ENCODE results near the gene CLRN2.
"Not testable (repeated sequence)": the region's sequence is repeated elsewhere in the genome, so short reads cannot be mapped to it uniquely, and the experiment has no call there.

Gene CLRN2

DNA sequence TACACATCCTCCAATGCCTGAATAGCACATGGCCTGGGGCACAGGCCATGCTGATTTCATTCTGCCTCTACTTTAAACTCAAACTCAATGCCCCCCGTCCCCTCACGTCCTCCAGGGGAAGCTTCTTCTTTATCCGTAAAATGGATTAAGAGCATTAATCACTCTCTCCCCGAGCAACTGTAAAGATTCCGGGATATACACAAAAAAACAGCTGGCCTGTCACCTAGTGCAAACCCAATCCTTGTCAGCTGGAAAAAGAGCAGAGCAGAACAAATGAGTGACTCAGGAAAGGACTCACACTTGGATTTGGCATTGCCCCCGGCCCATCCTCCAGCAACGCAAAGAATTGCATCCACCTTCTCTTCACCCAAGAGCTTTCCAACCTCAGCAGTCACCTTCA lies 10.9 kb upstream of the CLRN2 start:
- DNase-seq (ENCODE audit: low spot score) = no peak

DNA sequence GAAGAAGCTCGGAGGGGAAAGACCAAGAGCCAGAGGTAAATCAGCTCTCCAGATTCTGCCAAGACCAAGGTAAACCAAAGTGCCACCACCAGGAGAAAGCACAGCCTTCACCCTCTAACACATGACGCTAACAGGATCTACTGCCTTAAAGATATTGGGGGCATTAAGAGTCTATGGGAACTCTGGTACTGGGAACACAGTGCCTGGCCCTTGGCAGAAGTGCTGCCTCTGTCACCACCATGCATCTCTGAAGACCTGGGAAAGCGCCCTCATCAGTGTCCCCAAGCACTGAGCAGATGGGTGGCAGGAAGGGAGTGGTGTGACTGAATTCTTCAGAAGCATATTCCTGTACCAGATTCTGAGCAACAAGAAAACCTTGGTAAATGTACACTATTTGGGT lies 4.4 kb upstream of the CLRN2 start:
- DNase-seq (ENCODE audit: low spot score) = no peak

DNA sequence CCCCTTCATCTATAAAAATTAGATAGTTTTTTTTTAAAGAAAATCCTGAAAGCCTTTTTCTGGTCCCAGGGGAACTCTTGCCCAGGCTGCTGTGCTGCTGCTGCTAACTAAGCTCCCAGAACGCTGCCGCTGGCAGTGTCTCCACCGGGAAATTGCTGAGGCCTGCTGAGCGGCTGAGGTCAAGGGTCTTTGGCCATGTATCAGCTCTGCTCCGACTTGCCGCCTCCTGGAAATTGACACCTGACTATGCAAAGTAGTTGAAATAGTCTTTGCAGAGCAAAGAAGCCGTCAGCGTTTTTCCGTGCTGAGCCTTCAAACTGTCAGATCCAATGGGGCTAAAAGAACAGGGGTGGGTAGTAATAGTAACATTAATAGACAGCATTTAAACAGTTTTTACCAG lies 3.9 kb upstream of the CLRN2 start:
- no peak for DNase-seq (ENCODE audit: low spot score)

DNA sequence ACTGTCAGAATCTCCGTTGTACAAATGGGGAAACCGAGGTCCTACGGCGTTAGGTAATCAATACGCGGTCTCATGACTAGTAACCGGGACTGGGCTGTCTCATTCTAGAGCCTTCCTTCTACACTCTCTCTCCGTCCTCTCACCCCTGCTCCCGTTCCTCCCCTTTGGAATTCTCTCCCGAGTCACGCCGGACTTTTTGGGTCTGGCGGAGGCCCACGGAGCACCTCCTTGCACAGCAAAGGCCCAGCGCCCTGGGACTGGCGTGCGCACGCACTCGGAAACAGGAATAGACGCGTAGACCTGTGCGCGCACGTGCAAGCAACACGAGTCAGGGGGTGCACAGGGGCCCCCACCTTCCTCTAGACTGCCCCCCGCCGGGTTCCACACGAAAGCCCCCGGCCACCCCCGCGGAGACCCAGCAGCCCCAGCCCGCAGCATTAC lies 3.4 kb upstream of the CLRN2 start:
- no peak for DNase-seq (ENCODE audit: low spot score)

DNA sequence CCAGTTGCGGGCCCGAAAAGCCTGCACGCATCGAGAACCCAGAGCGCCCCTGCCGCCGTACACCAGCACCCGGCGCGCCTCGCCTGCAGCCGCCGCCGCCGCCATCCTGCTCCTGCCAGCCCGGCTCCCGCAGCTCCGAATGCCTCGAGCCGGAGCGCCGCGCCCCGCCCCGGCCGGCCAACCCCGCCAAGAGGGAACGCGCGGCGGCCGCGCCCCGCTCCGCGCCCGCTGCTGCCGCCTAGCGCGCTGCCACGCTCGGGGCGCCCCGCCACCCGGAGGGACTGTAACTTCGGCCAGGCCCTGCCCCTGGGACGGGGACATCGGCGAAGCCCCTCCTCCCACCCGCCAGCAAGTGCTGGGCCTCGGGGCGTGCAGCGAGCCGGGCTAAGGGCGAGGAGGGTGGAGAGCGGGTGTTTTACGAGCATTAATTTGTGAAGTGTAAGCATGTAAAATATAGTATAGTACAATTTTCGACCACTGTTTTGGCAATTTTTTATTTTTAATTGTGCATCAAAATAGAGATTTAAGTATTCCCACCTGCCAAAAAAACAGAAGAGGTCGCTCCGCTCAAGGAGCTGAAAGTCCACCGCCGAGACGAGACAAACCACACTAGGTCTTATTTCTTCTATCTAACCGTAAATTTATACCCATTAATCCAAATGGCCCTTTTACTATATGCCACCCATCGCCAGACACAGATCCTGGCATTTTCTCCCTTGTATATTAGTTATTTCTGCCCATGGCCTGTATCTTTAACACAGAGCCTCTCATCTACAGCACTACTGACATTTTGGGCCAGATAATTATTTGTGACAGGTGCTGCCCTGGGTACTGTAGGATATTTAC lies 2.8 kb upstream of the CLRN2 start, which contains the start of gene QDPR:
Gene QDPR (minus strand): TSS at position 141 of the 846 bp plus-strand sequence. CDS start 36 bp downstream, at position 105.
- DNase-seq (ENCODE audit: low spot score) = peak; percentile 68

DNA sequence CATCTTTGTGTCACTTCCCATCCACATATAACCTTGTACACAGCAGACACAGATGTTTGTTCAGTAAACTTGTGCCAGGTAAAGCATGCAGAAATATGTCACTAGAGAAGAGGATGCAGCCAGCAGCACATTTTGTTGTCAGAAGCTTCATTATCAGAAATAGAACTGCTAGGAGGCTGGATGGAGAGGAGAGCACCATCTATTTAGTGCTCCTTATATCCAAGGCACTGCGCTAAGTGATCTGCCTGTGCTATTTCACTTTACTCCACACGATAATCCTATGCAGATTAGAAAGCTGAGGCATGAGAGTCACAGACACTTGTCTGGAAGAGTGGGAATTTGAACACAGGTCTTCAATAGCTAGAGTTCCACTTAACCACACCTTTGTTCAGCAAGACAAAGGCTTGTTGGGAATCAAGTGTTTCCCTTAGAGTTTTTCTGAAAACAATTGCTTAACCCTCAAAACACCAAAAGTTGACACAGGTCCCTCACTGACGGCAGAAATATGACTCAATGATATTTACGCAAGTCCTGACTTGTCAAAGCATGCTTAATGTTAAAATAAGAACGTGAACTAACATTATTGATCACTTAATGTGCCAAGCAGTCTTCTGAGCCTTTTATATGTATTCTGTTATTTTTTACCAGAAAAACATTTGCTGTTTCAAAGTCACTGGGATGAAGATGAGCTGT lies 1.8 kb upstream of the CLRN2 start:
- no peak for DNase-seq (ENCODE audit: low spot score)

DNA sequence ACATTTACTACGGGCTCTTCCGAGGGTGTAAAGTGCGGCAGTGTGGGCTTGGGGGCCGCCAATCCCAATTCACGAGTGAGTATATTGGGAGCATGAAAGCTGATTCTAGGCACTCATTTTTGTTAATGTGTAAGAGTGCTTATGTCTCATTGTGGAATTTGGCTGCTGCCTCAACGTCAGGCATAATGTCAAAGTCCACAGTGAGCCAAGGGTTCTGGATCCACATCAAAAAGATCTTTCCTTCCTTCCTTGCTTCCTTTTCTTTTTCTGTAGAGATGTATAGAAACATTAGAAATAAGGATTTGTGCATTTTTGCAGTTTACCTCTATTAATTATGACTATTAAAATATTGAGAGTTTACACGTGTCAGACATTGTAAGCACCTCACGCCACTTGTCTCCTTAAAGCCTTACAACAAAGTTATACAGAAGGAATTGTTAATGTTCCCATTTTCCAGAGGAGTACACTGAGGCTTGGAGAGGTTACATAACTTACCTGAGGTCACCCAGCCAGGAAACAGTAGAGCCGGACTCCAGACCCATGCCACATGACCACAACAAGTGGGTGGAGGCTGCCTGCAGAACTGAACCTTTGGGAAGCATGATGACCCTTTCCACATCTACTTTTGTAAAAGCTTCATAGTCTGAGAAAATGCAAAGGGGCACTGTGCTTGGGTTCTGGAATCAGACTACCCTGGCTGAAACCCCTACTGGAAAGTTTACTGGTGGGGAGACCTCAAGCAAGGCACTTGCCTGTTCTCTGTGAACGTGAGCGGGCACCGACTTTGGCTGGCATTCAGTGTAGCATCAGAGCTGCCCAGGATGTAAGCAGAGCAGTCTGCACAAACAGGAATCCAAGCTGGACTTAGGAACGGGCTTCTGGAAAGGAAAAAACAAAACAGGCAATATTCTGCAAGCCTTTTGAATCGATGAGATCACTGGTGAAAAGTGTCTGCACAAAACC lies 761 bp downstream of the CLRN2 start:
- no peak for DNase-seq (ENCODE audit: low spot score)

DNA sequence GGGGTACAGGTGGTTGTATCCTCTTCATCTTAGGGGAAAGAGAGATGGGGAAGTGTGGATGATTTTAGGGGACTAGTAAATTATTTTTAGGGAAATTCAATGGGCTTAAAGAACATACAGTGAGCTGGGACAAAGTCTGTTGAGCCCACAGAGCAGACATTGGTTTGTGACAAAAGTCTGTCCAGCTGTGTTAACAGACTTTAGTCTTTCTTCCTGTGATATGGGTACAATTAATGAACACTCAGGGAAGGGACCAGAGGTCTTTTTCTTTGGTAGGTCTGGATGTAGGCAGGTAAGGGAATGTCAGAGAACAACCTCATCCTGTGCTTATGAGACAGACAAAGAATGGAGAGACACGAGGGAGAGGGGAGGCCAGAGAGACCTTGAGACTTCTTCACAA lies 2.0 kb downstream of the CLRN2 start:
- DNase-seq (ENCODE audit: low spot score) = no peak

DNA sequence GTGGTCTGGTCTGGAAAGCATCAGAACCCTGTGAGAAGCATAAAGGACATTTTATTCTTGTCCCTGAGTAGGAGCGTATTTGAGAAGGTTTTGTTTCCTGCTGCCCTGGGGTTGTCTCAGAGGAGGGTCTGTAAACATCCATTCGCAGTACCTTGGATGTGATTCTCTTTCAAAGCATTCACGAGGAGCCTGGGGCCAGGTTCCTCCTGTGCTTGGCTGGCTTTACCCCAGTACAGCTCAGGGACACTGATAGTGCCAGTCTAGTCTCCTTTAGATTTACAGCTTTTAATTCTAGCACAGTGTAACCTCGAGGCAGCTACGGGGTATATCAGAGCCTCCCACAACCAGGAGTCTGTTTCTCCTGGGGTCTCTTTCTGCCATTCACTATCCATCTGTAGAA lies 2.7 kb downstream of the CLRN2 start:
- no peak for DNase-seq (ENCODE audit: low spot score)

DNA sequence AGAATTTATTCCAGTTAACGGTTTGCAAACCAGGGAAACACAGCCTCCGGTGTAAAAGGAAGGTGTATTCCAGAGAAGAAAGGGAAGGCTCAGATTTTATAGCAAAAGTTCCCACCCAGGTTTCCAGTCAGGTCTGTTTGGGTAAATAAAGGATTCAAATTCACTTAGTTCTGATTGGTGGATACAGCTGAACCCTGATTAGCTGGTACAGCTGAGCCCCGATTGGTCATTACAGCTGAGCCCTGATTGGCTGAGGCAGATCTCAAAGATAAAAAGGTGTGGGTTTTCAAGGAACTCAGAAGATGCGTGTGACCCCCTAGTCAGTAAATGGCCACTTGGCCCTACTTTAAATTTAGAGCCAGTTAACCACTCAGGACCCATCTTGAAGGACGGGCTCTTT lies 6.6 kb downstream of the CLRN2 start:
- DNase-seq (ENCODE audit: low spot score) = no peak

DNA sequence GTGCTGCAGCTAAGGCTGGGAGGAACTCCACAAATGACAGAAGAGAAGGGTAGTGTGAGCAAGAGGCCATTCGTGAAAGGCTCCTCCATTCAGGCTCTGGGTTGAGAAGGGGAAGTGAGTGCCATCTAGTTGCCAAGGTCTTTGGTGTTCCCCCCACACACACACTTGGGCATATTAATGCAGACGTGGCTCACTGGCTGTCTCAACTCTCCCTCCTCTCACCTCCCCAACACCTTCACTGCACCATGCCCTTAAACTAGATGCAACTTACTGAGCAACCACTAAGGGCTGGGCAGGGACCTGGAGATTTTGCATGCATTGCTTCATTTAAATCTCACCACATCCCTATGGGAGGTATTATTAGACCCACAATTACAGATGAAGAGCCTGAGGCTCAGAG lies 8.7 kb downstream of the CLRN2 start:
- DNase-seq (ENCODE audit: low spot score) = no peak

DNA sequence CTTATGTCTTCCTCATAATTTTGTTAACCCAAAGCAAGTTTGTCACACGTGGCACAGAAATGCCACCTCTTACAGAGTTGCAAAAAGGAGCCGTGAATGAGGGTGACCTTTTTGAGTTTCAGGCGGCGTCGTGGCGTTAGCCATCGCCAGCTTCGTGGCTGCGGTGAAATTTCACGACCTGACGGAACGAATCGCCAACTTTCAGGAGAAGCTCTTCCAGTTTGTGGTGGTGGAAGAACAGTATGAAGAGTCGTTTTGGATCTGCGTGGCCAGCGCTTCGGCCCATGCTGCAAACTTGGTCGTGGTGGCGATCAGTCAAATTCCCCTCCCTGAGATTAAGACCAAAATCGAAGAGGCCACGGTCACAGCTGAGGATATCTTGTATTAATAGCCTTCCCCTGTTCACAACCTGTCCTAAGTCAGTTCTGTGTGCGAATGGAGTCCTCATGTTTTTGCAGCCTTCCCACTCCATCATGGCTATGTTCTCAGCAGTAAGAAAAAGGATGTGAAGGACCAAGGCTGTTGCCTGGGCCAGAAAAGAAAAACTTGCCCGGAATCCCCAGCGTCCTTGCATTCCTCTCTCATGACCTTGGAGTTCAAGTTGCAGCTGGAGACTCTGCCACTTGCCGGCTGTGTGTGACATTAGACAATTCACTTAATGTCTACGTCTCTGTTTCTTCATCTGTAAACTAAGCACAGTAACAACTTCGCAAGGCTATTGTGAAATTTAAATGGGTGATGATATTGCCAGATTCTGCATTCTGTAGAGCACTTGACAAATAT lies 11.9 kb downstream of the CLRN2 start:
- DNase-seq (ENCODE audit: low spot score) = no peak

DNA sequence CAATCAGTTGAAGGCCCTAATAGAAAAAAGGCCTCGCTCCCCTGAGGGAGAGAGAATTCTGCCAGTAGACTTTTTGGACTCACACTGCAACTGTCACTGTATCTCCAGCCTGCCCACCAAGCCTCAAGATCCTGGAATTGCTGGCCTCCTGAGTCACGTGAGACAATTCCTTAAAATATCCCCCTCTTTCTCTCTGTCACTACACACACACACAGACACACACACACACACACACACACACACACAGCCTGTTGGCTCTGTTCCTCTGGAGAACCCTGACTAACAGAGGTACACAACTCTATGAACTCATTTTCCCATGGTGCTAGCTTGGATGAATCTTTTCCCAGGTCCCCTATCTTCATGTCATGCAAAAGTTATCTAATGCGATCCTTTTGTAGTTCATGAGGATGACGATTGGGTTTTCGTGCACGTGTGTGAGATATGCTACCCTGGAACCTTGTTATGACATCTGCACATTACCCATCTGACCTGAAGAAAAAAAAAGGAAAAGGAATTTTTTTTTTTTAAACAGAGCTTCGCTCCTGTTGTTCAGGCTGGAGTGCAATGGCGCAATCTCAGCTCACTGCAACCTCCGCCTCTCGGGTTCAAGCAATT lies 13.7 kb downstream of the CLRN2 start:
- DNase-seq (ENCODE audit: low spot score) = no peak

DNA sequence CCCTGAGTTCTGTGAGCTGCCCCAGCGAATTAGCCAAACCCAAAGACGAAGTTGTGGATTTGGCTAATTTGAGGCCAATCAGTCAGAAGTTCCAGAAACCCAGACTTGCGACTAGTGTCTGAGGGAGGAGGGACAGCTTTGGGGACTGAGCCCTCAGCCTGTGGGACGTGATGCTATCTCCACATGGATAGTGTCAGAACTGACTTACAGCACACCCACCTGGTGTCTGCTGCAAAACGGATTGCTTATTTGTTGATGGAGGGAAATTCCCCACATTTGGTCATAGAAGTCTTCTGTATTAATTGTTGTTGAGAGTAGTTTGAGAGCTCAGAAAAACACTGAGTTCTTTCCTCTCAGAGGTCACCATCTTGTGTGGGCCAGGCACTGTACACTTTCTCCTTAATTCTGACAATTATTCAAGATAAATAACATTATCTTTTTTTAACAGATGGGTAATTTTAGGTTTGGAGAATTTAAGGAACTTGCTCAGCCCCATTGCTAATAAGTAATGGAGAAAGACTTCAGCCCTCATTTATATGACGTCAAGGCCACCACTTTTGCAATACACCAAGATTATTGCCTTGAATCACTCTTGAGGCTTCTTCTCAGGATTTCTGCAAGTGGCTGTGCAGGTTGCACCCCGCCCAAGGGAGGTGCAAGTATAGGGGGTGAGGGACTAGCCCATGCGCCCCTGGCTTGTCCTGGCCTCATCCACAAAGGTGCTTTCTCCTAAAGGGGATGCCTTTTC lies 16.7 kb downstream of the CLRN2 start:
- no peak for DNase-seq (ENCODE audit: low spot score)

DNA sequence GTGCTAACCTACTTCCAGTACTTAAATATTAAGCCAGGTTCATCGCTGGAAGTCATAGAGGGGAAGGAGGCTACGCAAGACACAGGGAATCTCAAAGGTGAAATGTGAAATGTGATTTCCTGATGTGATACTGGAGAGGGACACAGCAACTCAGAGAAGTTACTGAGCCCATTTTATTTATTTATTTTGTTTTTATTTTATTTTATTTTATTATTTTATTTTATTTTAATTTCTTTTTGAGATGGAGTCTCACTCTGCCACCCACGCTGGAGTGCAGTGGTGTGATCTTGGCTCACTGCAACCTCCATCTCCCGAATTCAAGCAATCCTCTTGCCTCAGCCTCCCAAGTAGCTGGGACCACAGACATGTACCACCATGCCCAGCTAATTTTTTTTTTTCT lies 19.7 kb downstream of the CLRN2 start:
- no peak for DNase-seq (ENCODE audit: low spot score)

DNA sequence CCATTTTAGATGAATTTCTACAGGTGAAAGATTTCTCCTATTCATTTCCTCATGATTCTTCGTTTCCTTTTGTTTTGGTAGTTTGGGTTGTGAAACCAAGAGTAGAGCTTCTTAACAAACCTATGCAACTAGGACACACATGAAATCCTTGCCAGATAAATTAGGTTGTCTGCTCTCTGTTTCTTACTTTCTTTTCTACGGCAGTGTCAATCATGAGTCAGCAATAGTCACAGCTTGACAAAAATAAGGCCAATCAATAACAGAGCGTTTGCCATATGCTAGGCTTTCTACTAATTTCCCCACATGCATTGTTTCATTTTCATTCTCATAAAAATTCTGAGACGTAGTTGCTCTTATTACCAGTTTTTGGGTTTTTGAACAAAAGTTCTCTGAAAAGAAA lies 20.3 kb downstream of the CLRN2 start:
- DNase-seq (ENCODE audit: low spot score) = no peak

DNA sequence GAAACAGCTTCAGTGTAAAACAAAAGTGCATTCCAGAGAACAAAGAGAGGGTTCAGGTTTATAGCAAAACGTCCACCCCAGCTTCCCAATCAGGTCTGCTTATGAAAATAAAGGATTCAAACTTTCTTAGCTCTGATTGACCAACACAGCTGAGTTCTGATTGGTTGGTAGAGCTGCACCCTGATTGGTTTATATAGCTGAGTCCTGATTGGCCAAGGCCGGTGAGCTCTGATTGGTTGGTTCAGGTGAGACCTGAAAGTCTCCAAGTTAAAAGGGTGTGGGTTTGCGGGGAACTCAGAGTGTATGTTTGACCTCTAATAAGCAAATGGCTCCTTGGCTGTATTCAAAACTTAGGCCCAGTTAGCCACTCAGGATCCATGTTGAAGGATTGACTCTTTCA lies 20.9 kb downstream of the CLRN2 start:
- no peak for DNase-seq (ENCODE audit: low spot score)

DNA sequence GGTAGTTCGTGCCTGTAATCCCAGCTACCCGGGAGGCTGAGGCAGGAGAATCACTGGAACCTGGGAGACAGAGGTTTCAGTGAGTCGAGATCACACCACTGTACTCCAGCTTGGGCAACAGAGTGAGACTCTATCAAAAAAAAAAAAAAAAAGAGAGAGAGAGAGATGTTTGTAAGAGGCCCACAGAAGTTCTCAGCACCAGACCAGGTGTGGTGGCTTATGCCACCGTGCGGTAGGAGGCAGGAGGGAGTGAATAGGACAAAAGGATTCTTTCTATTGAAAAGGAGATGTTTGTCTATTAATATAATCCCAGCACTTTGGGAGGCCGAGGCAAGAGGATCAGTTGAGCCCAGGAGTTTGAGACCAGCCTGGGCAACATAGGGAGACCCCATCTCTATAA lies 22.1 kb downstream of the CLRN2 start:
- not testable (repeated sequence) for DNase-seq (ENCODE audit: low spot score)

DNA sequence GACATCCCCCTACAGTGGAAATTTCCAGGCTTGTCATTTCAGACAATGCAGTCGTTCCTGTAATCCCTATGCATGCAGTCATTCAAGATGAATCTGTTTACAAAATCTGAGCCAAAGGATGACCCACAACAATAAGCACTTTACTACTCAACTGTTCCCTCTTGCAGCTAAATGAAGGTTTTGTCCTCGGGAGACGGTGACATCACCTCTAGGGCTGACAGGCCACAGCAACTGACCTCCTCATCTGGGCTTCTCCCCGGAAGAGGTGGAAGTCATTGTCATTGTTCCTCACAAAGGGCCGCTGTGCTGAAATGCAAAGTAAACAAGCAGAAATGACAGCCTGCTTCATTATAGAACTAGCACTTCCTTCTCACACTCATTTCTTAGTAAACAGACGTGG lies 29.2 kb downstream of the CLRN2 start:
- DNase-seq (ENCODE audit: low spot score) = no peak

DNA sequence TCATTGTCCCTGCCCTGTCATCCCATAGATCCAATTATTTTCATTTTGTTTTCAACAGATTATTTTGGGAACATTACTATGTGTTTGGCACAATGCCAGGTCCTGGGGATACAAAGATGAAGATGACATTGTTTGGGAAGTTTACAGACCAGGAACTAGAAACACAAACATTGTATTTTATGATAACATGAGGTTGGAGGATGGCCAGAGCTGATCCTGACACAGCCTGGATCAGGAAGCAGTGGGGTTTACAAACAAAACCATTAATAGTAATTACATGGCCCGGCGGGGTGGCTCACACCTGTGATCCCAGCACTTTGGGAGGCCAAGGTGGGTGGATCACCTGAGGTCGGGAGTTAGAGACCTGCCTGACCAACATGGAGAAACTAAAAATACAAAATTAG lies 29.9 kb downstream of the CLRN2 start:
- DNase-seq (ENCODE audit: low spot score) = no peak

Measured in hematopoietic multipotent progenitor cell treated with erythropoietin and hydrocortisone succinate and interleukin-3 and kit ligand, for 15 days (in vitro differentiated cells).